Body of pancreas (tissue), 4 donors: ENCODE data around the gene PLA2G10.
"Not testable (repeated sequence)": the region's sequence is repeated elsewhere in the genome, so short reads cannot be mapped to it uniquely, and the experiment has no call there.

Source experiments
- CTCF ChIP-seq, 7 experiments: fragments of 450-650 bp in 4 of 7; fragments of 200-600 bp in 3 of 7; sonication (generic) in 3 of 7; IDR thresholded peaks; one replicate each; pipeline ENCODE4 v1.5.1; 2016 to 2019; ENCODE audit warnings: antibody characterized with exemption in 7 of 7
- POLR2A ChIP-seq, 3 donors: fragments of 450-650 bp; IDR thresholded peaks; one replicate each; pipeline ENCODE4 v1.6.1; 2016; ENCODE audit warnings: antibody characterized with exemption in 3 of 3, mild to moderate bottlenecking in 2 of 3

- not testable (repeated sequence) for TF ChIP-seq CTCF, POLR2A (IDR thresholded peaks at IDR 0.05)
Observed at GRCh38 chr16:14680396-14680795, 13.7 kb downstream of the PLA2G10 start.
